ENCODE measurements around the gene CEP104. TPM values are rescaled to one million over a fixed set of nuclear protein-coding genes. Genes with fewer than 3 reads are reported as not detected.

CEP104 gene
- total and polyA plus RNA-seq, 9 of the 15 experiments (the other 6 are each of a cell fraction or from before 2014, with no cell fraction given), result 11.2 to 63.4 (median 42.6) TPM

- peak; percentile 93 for TF ChIP-seq TAF7 (tag; IDR thresholded peaks at IDR 0.05)
- TF ChIP-seq TOE1 (IDR thresholded peaks at IDR 0.05; ENCODE audit: borderline replicate concordance), result peak; percentile 83; the same call in 1 of the 2 replicates
- TF ChIP-seq TOE1 (CRISPR knock-in tag; IDR thresholded peaks at IDR 0.05; ENCODE audit: borderline replicate concordance, low read depth), result no peak
- TF ChIP-seq CEBPB (tag; IDR thresholded peaks at IDR 0.05), result peak; percentile 98
- peak; percentile 46; the same call in 1 of the 2 replicates for TF ChIP-seq ZBTB17 (CRISPR knock-in tag; IDR thresholded peaks at IDR 0.05)
- no peak; the same call in 1 of the 2 replicates for TF ChIP-seq E2F5 (CRISPR knock-in tag; IDR thresholded peaks at IDR 0.05)
- TF ChIP-seq NRF1 (conservative IDR thresholded peaks at IDR 0.05 in 1 of 2, IDR thresholded peaks at IDR 0.05 in 1 of 2), result peak in 1 of 2 experiments; percentile 87; a peak in 2 of 4 replicates
- no peak for TF ChIP-seq PPARD (CRISPR knock-in tag; IDR thresholded peaks at IDR 0.05)
- no peak for TF ChIP-seq ZNF398 (CRISPR knock-in tag; IDR thresholded peaks at IDR 0.05)
- TF ChIP-seq ZNF175 (CRISPR knock-in tag; IDR thresholded peaks at IDR 0.05; ENCODE audit: low read depth), result peak; percentile 98
- no peak for TF ChIP-seq MAFK (IDR thresholded peaks at IDR 0.05; ENCODE audit: low read length)
- TF ChIP-seq CHD2 (IDR thresholded peaks at IDR 0.05; ENCODE audit: low read depth, low read length), result peak; percentile 32; the same call in 1 of the 2 replicates
- TF ChIP-seq MTA1 (IDR thresholded peaks at IDR 0.05; ENCODE audit: borderline replicate concordance), result peak; percentile 74; the same call in 1 of the 2 replicates
- TF ChIP-seq KDM4B (IDR thresholded peaks at IDR 0.05; ENCODE audit: borderline replicate concordance in 2 of 2, low read depth in 1 of 2), result peak in 1 of 2 experiments; percentile 56; a peak in 2 of 4 replicates
- peak; percentile 35 for TF ChIP-seq ATF7 (IDR thresholded peaks at IDR 0.05)
- peak; percentile 43 for TF ChIP-seq MXD1 (CRISPR knock-in tag; IDR thresholded peaks at IDR 0.05; ENCODE audit: borderline replicate concordance, poor library complexity, severe bottlenecking)
- TF ChIP-seq ELF2 (CRISPR knock-in tag; IDR thresholded peaks at IDR 0.05), result peak; percentile 54
- TF ChIP-seq SIN3A (IDR thresholded peaks at IDR 0.05; ENCODE audit: borderline replicate concordance in 2 of 2, control insufficient read depth in 1 of 2, low read depth in 2 of 2, low read length in 2 of 2), result peak; percentile 70 to 88; a peak in 2 of 4 replicates
- peak; percentile 65 for TF ChIP-seq THRB (CRISPR knock-in tag; conservative IDR thresholded peaks at IDR 0.05)
- TF ChIP-seq ZNF212 (CRISPR knock-in tag; IDR thresholded peaks at IDR 0.05), result 0 out of 2 replicates have a peak, but pooled peaks have one; percentile 8
- TF ChIP-seq L3MBTL2 (IDR thresholded peaks at IDR 0.05), result peak; percentile 78; the same call in 1 of the 2 replicates
- TF ChIP-seq ZNF76 (CRISPR knock-in tag; IDR thresholded peaks at IDR 0.05; ENCODE audit: borderline replicate concordance), result peak; percentile 86
- TF ChIP-seq NFIC (IDR thresholded peaks at IDR 0.05), result peak; percentile 44
- no peak for TF ChIP-seq KAT2B (IDR thresholded peaks at IDR 0.05; ENCODE audit: low read depth, low read length)
Observed at GRCh38 chr1:3900150-3900968, 43.3 kb upstream of the CEP104 start, which contains the start of gene C1orf174 (continued).
